B cell (primary cell): Measurements from ENCODE around the gene ANKHD1. TPM values are rescaled to one million over a fixed set of nuclear protein-coding genes. Genes with fewer than 3 reads are reported as not detected.

Source experiments
- ATAC-seq: fragments of 200-7000 bp; cut with Tn5 transposase; one replicate; pipeline ENCODE4 v1.10.0; 2021; ENCODE audit warnings: low read depth, mild to moderate bottlenecking, moderate number of reproducible peaks, moderate library complexity
- CTCF ChIA-PET: fragments of 350-600 bp; sonication (Branson Sonifier 250); formaldehyde crosslinking; loops from one replicate; lab custom pipeline; 2021; ENCODE audit warnings: antibody characterized with exemption, inconsistent platforms; lab: Charles Lee
- POLR2A ChIA-PET: fragments of 350-600 bp; sonication (Branson Sonifier 250); formaldehyde crosslinking; loops from one replicate; lab custom pipeline; 2021; ENCODE audit warnings: antibody characterized with exemption; lab: Charles Lee
- DNase-seq: peaks from one replicate; pipeline ENCODE4 v3.0.0; 2013
- H2AFZ ChIP-seq: 2 replicates; pipeline ENCODE4 v1.6.1; 2012; ENCODE audit warnings: mild to moderate bottlenecking, low read depth, low read length; ENCODE audit not compliant: insufficient read depth, poor library complexity, severe bottlenecking
- H3K27ac ChIP-seq, 2 donors: 1 replicate in 1 of 2; 2 replicates in 1 of 2; pipeline ENCODE4 v1.5.1; 2012 to 2013; ENCODE audit warnings: low read length in 2 of 2, mild to moderate bottlenecking in 2 of 2, moderate library complexity in 1 of 2
- H3K27me3 ChIP-seq, 4 experiments: fragments of 200-600 bp in 1 of 4; sonication (generic) in 1 of 4; replicated peaks in 1 of 4; 1 replicate in 2 of 4; 2 replicates in 2 of 4; pipeline versions ENCODE4 v1.6.1 to v1.7.0; 2013 to 2016; ENCODE audit warnings: low read length in 3 of 4, mild to moderate bottlenecking in 2 of 4, mixed read lengths in 1 of 4, moderate library complexity in 1 of 4; ENCODE audit not compliant: insufficient read depth in 4 of 4, control insufficient read depth in 3 of 4; ENCODE audit errors: control extremely low read depth in 1 of 4
- H3K36me3 ChIP-seq, 2 experiments: replicated peaks in 1 of 2; 1 replicate in 1 of 2; 2 replicates in 1 of 2; pipeline versions ENCODE4 v1.6.1 to v1.7.1; 2013; ENCODE audit warnings: low read length in 1 of 2; ENCODE audit not compliant: insufficient read depth in 2 of 2, control insufficient read depth in 1 of 2; ENCODE audit errors: control extremely low read depth in 1 of 2, extremely low read depth in 1 of 2
- H3K4me1 ChIP-seq, 2 donors: fragments of 200-600 bp in 1 of 2; sonication (generic) in 1 of 2; 1 replicate in 1 of 2; 2 replicates in 1 of 2; pipeline versions ENCODE4 v1.5.1 to v1.6.1; 2013 to 2017; ENCODE audit warnings: low read length in 2 of 2; ENCODE audit not compliant: control insufficient read depth in 2 of 2, insufficient read depth in 2 of 2
- H3K4me2 ChIP-seq: replicated peaks from 2 replicates; pipeline ENCODE3; 2012; ENCODE audit warnings: mild to moderate bottlenecking, low read depth, low read length; ENCODE audit not compliant: poor library complexity, severe bottlenecking
- H3K4me3 ChIP-seq, 5 experiments: fragments of 200-600 bp in 1 of 5; sonication (generic) in 1 of 5; 1 replicate in 3 of 5; 2 replicates in 2 of 5; pipeline versions ENCODE4 v1.5.1 to v1.7.0; 2011 to 2016; ENCODE audit warnings: low read length in 4 of 5, mild to moderate bottlenecking in 4 of 5, low read depth in 2 of 5, control low read depth in 1 of 5, moderate library complexity in 1 of 5; ENCODE audit not compliant: insufficient read depth in 1 of 5; ENCODE audit errors: control extremely low read depth in 1 of 5, extremely low read depth in 1 of 5
- H3K79me2 ChIP-seq: fragments of 200-600 bp; sonication (generic); one replicate; pipeline ENCODE4 v1.6.0; 2016; ENCODE audit warnings: low read length; ENCODE audit not compliant: control insufficient read depth, insufficient read depth
- H3K9ac ChIP-seq: fragments of 200-600 bp; sonication (generic); 2 replicates; pipeline ENCODE4 v1.6.1; 2017; ENCODE audit warnings: mild to moderate bottlenecking, low read length, moderate library complexity
- H3K9me3 ChIP-seq, 3 donors: one replicate each; pipeline versions ENCODE4 v1.6.1 to v1.7.1; 2013; ENCODE audit warnings: low read length in 2 of 3; ENCODE audit not compliant: control insufficient read depth in 2 of 3, insufficient read depth in 1 of 3; ENCODE audit errors: control extremely low read depth in 1 of 3
- H4K20me1 ChIP-seq: 2 replicates; pipeline ENCODE4 v1.6.0; 2012; ENCODE audit warnings: mild to moderate bottlenecking, low read length; ENCODE audit not compliant: insufficient read depth, control insufficient read depth, poor library complexity, severe bottlenecking
- H3K27ac Mint-ChIP-seq: one replicate; pipeline ENCODE4 v1.8.0; 2021; ENCODE audit warnings: mixed read lengths
- H3K27me3 Mint-ChIP-seq: one replicate; pipeline ENCODE4 v1.8.0; 2021; ENCODE audit warnings: mixed read lengths
- H3K4me1 Mint-ChIP-seq: one replicate; pipeline ENCODE4 v1.8.0; 2021; ENCODE audit warnings: mixed read lengths
- H3K4me3 Mint-ChIP-seq: one replicate; pipeline ENCODE4 v1.8.0; 2021; ENCODE audit warnings: mixed read lengths
- H3K9me3 Mint-ChIP-seq: one replicate; pipeline ENCODE4 v1.8.0; 2022; ENCODE audit warnings: mixed read lengths; ENCODE audit not compliant: insufficient read depth
- CTCF ChIP-seq: fragments of 200-600 bp; IDR thresholded peaks from one replicate; pipeline ENCODE4 v1.8.0; 2022; ENCODE audit warnings: antibody characterized with exemption, mild to moderate bottlenecking
- EZH2 ChIP-seq: IDR thresholded peaks from 2 replicates; pipeline ENCODE4 v1.6.1; 2012; ENCODE audit warnings: borderline replicate concordance, low read depth, mild to moderate bottlenecking, moderate library complexity, low read length; ENCODE audit not compliant: insufficient read depth, poor library complexity, severe bottlenecking
- WGBS: methylation state at CpG from one replicate; pipeline ENCODE4 v1.1.5; 2013; ENCODE audit warnings: missing lambda C conversion rate; ENCODE audit not compliant: insufficient coverage; 5-methylcytosine and 5-hydroxymethylcytosine counted together
- intact Hi-C: fragments of 100-400 bp; cut with micrococcal nuclease; formaldehyde crosslinking; loops from one replicate; pipeline ENCODE4 v1.10.0; 2022
- polyA plus RNA-seq: library from polyadenylated mRNA; depleted of rRNA; stranded (reverse); fragments of >200 nt; gene quantifications from 2 replicates; pipeline ENCODE4 v1.2.3, GENCODE V29; 2012
- total RNA-seq, 2 donors: library from RNA; stranded (reverse); fragments of 120-200 nt in 1 of 2; gene quantifications; 1 replicate in 1 of 2; 2 replicates in 1 of 2; pipeline versions ENCODE4 v1.2.3 to v1.2.4, GENCODE V29; 2013 to 2022

The ANKHD1 gene
- total and polyA plus RNA-seq, 2 donors (not counting 1 experiment from before 2014, with no cell fraction given): 96.3 to 246 TPM

- H3K9me3 ChIP-seq: no peaks in the 10 kb centered on the region
- CTCF ChIA-PET: no interaction called here
- POLR2A ChIA-PET: no interaction called here
- H3K27me3 ChIP-seq: no peaks in the 10 kb centered on the region
- H3K9ac ChIP-seq: no peak overlapping the region
- Mint-ChIP-seq H3K27ac (no peak overlapping the region), H3K27me3 (no peaks in the 10 kb centered on the region), H3K9me3 (no peaks in the 10 kb centered on the region), H3K4me3 (no peak overlapping the region), H3K4me1 (no peaks in the 10 kb centered on the region)
- H3K27ac ChIP-seq: no peak overlapping the region
- H3K4me2 ChIP-seq: no peak overlapping the region
- no peak for ATAC-seq
- TF ChIP-seq CTCF (no peak), EZH2 (no peak)
- no peaks in the 10 kb centered on the region for H3K79me2 ChIP-seq
- 100% methylated on average over 4 of the region's 4 CpGs for WGBS
- DNase-seq: no peak
- intact Hi-C loops: no loop called here
- H4K20me1 ChIP-seq: no peaks in the 10 kb centered on the region
- no peak overlapping the region for H2AFZ ChIP-seq
- H3K4me1 ChIP-seq: no peaks in the 10 kb centered on the region
- H3K36me3 ChIP-seq: peaks cover 3 to 88% of the 10 kb centered on the region in 2 experiments
- no peak overlapping the region for H3K4me3 ChIP-seq
These were observed 108.3 kb downstream of the ANKHD1 start for GRCh38 chr5:140509898-140510297.

- CTCF ChIA-PET: no interaction called here
- H3K27ac Mint-ChIP-seq: no peak overlapping the region
These were observed 111.5 kb downstream of the ANKHD1 start for GRCh38 chr5:140513124-140513523.

More at GRCh38 chr5:140513124-140513523, 111.5 kb downstream of the ANKHD1 start:
- Mint-ChIP-seq H3K4me1 (no peaks in the 10 kb centered on the region), H3K27me3 (no peaks in the 10 kb centered on the region), H3K4me3 (no peak overlapping the region), H3K9me3 (no peaks in the 10 kb centered on the region)
- Histone ChIP-seq H3K79me2 (no peaks in the 10 kb centered on the region), H3K9me3 (no peaks in the 10 kb centered on the region), H3K27me3 (no peaks in the 10 kb centered on the region), H3K9ac (no peak overlapping the region), H3K4me1 (no peaks in the 10 kb centered on the region), H3K36me3 (peaks cover 3 to 58% of the 10 kb centered on the region in 2 experiments), H3K4me2 (no peak overlapping the region), H3K4me3 (no peak overlapping the region), H2AFZ (no peak overlapping the region), H4K20me1 (no peaks in the 10 kb centered on the region), H3K27ac (no peak overlapping the region)
- 95% methylated on average over 2 of the region's 2 CpGs for WGBS
- POLR2A ChIA-PET: no interaction called here
- intact Hi-C loops: no loop called here
- no peak for ATAC-seq
- TF ChIP-seq EZH2 (no peak), CTCF (no peak)
- no peak for DNase-seq
